IMR-90 (cell line): ENCODE results near the gene RNF166. TPM values are rescaled to one million over a fixed set of nuclear protein-coding genes. Genes with fewer than 3 reads are reported as not detected.

Experiments used
- ATAC-seq: fragments of 200-7000 bp; cut with Tn5 transposase; 2 replicates; pipeline ENCODE4 v1.9.1; 2020; ENCODE audit warnings: low read depth, mild to moderate bottlenecking, moderate library complexity
- BruUV-seq: library from RNA; stranded (reverse); fragments of 400-500 nt; replicated peaks from 2 replicates; lab custom pipeline; 2021; lab: Mats Ljungman, UMichigan
- CTCF ChIA-PET: fragments of 300-600 bp; formaldehyde crosslinking; extraction: SDS; loops from one replicate; lab custom pipeline; 2021; ENCODE audit warnings: antibody characterized with exemption; lab: Yijun Ruan, JAX
- POLR2A ChIA-PET: fragments of 300-600 bp; sonication (Branson Sonifier 250); formaldehyde crosslinking; loops from one replicate; lab custom pipeline; 2022; ENCODE audit warnings: antibody characterized with exemption; ENCODE audit not compliant: unreplicated experiment; lab: Charles Lee
- DNase-seq: peaks from one replicate; pipeline ENCODE4 v3.0.0; 2013
- H2AFZ ChIP-seq: replicated peaks from 2 replicates; pipeline ENCODE3; 2013; ENCODE audit warnings: low read length, mild to moderate bottlenecking; ENCODE audit not compliant: poor library complexity
- H2AK5ac ChIP-seq: 2 replicates; pipeline ENCODE4 v1.6.1; 2013; ENCODE audit warnings: low read depth, low read length, inconsistent platforms
- H2AK9ac ChIP-seq: replicated peaks from 2 replicates; pipeline ENCODE3; 2013; ENCODE audit warnings: mild to moderate bottlenecking, low read depth, low read length, moderate library complexity; ENCODE audit not compliant: poor library complexity
- H2BK120ac ChIP-seq: 2 replicates; pipeline ENCODE4 v1.6.1; 2013; ENCODE audit warnings: low read depth, low read length, inconsistent platforms
- H2BK15ac ChIP-seq: 3 replicates; pipeline ENCODE4 v1.6.1; 2013; ENCODE audit warnings: low read depth, low read length, inconsistent platforms
- H2BK20ac ChIP-seq: 2 replicates; pipeline ENCODE4 v1.6.1; 2013; ENCODE audit warnings: low read depth, mild to moderate bottlenecking, inconsistent platforms, low read length, moderate library complexity
- H2BK5ac ChIP-seq: 2 replicates; pipeline ENCODE4 v1.6.1; 2013; ENCODE audit warnings: mild to moderate bottlenecking, low read depth, low read length, inconsistent platforms; ENCODE audit not compliant: poor library complexity, severe bottlenecking
- H3K14ac ChIP-seq: replicated peaks from 2 replicates; pipeline ENCODE4 v1.6.1; 2013; ENCODE audit warnings: low read depth, low read length, inconsistent platforms
- H3K18ac ChIP-seq: 2 replicates; pipeline ENCODE4 v1.6.1; 2013; ENCODE audit warnings: low read depth, low read length, control low read depth
- H3K23ac ChIP-seq: 2 replicates; pipeline ENCODE4 v1.6.1; 2013; ENCODE audit warnings: low read depth, low read length, inconsistent platforms
- H3K27ac ChIP-seq: 2 replicates; pipeline ENCODE4 v1.5.1; 2013; ENCODE audit warnings: mild to moderate bottlenecking, control low read depth, low read length; ENCODE audit not compliant: insufficient read depth
- H3K27me3 ChIP-seq: 2 replicates; pipeline ENCODE4 v1.6.1; 2013; ENCODE audit warnings: low read length; ENCODE audit not compliant: control insufficient read depth, insufficient read depth
- H3K36me3 ChIP-seq: 2 replicates; pipeline ENCODE4 v1.6.1; 2013; ENCODE audit warnings: low read length, mixed read lengths; ENCODE audit not compliant: control insufficient read depth, insufficient read depth
- H3K4ac ChIP-seq: 2 replicates; pipeline ENCODE4 v1.6.1; 2013; ENCODE audit warnings: low read depth, low read length, inconsistent platforms
- H3K4me1 ChIP-seq: 2 replicates; pipeline ENCODE4 v1.6.1; 2013; ENCODE audit warnings: low read length, mixed read lengths; ENCODE audit not compliant: control insufficient read depth, insufficient read depth
- H3K4me2 ChIP-seq: 2 replicates; pipeline ENCODE4 v1.6.1; 2013; ENCODE audit warnings: low read depth, mild to moderate bottlenecking, control low read depth, low read length, moderate library complexity
- H3K4me3 ChIP-seq: 2 replicates; pipeline ENCODE4 v1.5.1; 2013; ENCODE audit warnings: low read depth, mild to moderate bottlenecking, control low read depth, low read length, moderate library complexity; ENCODE audit not compliant: insufficient read depth
- H3K56ac ChIP-seq: 2 replicates; pipeline ENCODE4 v1.6.1; 2013; ENCODE audit warnings: low read length, inconsistent platforms; ENCODE audit not compliant: insufficient read depth; ENCODE audit errors: extremely low read depth
- H3K79me1 ChIP-seq, 2 experiments: 2 replicates each; pipeline ENCODE4 v1.6.1; 2013; ENCODE audit warnings: low read length in 2 of 2, inconsistent platforms in 1 of 2, low read depth in 1 of 2
- H3K9ac ChIP-seq: 2 replicates; pipeline ENCODE4 v1.6.1; 2013; ENCODE audit warnings: low read depth, low read length, control low read depth
- H3K9me1 ChIP-seq: 2 replicates; pipeline ENCODE4 v1.6.1; 2013; ENCODE audit warnings: low read length, inconsistent platforms; ENCODE audit not compliant: insufficient read depth
- H3K9me3 ChIP-seq: 2 replicates; pipeline ENCODE4 v1.6.1; 2013; ENCODE audit warnings: low read length; ENCODE audit not compliant: control insufficient read depth, insufficient read depth
- H4K20me1 ChIP-seq: 2 replicates; pipeline ENCODE4 v1.6.1; 2013; ENCODE audit warnings: low read length, inconsistent platforms; ENCODE audit not compliant: insufficient read depth
- H4K5ac ChIP-seq: 2 replicates; pipeline ENCODE4 v1.6.1; 2013; ENCODE audit warnings: mild to moderate bottlenecking, low read depth, low read length, control low read depth
- H4K8ac ChIP-seq, 2 experiments: 2 replicates each; pipeline ENCODE4 v1.6.1; 2013; ENCODE audit warnings: low read depth in 2 of 2, low read length in 2 of 2, control low read depth in 1 of 2, inconsistent platforms in 1 of 2
- H4K91ac ChIP-seq: 2 replicates; pipeline ENCODE4 v1.6.1; 2013; ENCODE audit warnings: low read depth, low read length, inconsistent platforms; ENCODE audit not compliant: insufficient read depth
- BHLHE40 ChIP-seq: fragments of 150-350 bp; IDR thresholded peaks from 2 replicates; pipeline ENCODE4 v1.6.1; 2016; ENCODE audit warnings: mild to moderate bottlenecking, low read depth, low read length
- CEBPB ChIP-seq: IDR thresholded peaks from 2 replicates; pipeline ENCODE4 v1.6.1; 2012; ENCODE audit warnings: low read depth, low read length, improper control_type of control experiment
- CHD1 ChIP-seq: IDR thresholded peaks from 2 replicates; pipeline ENCODE4 v1.6.1; 2012; ENCODE audit warnings: low read depth, low read length, improper control_type of control experiment
- MAZ ChIP-seq: IDR thresholded peaks from 2 replicates; pipeline ENCODE4 v1.6.1; 2012; ENCODE audit warnings: low read depth, mild to moderate bottlenecking, low read length, improper control_type of control experiment, moderate library complexity, borderline replicate concordance
- MXI1 ChIP-seq: IDR thresholded peaks from 2 replicates; pipeline ENCODE4 v1.6.1; 2012; ENCODE audit warnings: low read depth, mild to moderate bottlenecking, low read length, moderate library complexity, borderline replicate concordance
- POLR2A ChIP-seq: IDR thresholded peaks from 2 replicates; pipeline ENCODE4 v1.6.1; 2012; ENCODE audit warnings: mild to moderate bottlenecking, low read depth, low read length
- RAD21 ChIP-seq: IDR thresholded peaks from 2 replicates; pipeline ENCODE4 v1.6.1; 2012; ENCODE audit warnings: low read length, improper control_type of control experiment
- RCOR1 ChIP-seq: IDR thresholded peaks from 2 replicates; pipeline ENCODE4 v1.6.1; 2012; ENCODE audit warnings: mild to moderate bottlenecking, low read length, improper control_type of control experiment; ENCODE audit not compliant: insufficient replicate concordance
- RFX5 ChIP-seq: IDR thresholded peaks from 2 replicates; pipeline ENCODE4 v1.8.0; 2012; ENCODE audit warnings: low read depth, mild to moderate bottlenecking, low read length, moderate library complexity
- SMC3 ChIP-seq: fragments of 150-350 bp; IDR thresholded peaks from 2 replicates; pipeline ENCODE4 v1.6.1; 2016; ENCODE audit warnings: low read depth, mild to moderate bottlenecking, antibody characterized with exemption, low read length, moderate library complexity
- WGBS, 2 experiments: methylation state at CpG; one replicate each; pipeline versions ENCODE4 v1.1.5 to v1.1.7; 2013; ENCODE audit warnings: missing lambda C conversion rate in 2 of 2; ENCODE audit not compliant: insufficient read length in 1 of 2; ENCODE audit errors: extremely low coverage in 2 of 2; 5-methylcytosine and 5-hydroxymethylcytosine counted together
- dilution Hi-C: fragments of 300-500 bp; cut with HindIII; formaldehyde crosslinking; loops from one replicate; pipeline ENCODE4 v1.14.3; 2018; ENCODE audit warnings: low sequenced_read_pairs; ENCODE audit not compliant: unreplicated experiment
- in situ Hi-C: fragments of 300-500 bp; cut with MboI; formaldehyde crosslinking; loops from 3 replicates; pipeline ENCODE4 v1.14.3; 2019; ENCODE audit warnings: low sequenced_read_pairs, inconsistent platforms, mixed read lengths
- intact Hi-C: fragments of 100-400 bp; cut with micrococcal nuclease; formaldehyde crosslinking; loops from 2 replicates; pipeline ENCODE4 v1.10.0; 2022
- polyA plus RNA-seq, 3 experiments: library from polyadenylated mRNA; depleted of rRNA; stranded (reverse); fragments of >200 nt; gene quantifications; 2 replicates each; pipeline ENCODE4 v1.2.3, GENCODE V29; 2012; ENCODE audit warnings: low replicate concordance in 1 of 3
- total RNA-seq: library from RNA; depleted of rRNA; stranded (reverse); fragments of >200 nt; gene quantifications from 2 replicates; pipeline ENCODE4 v1.2.3, GENCODE V29; 2012
- TF ChIP-seq, protein P1 (sequence below): conservative IDR thresholded peaks from 2 replicates; pipeline ENCODE4 v1.5.1; 2012; ENCODE audit warnings: mild to moderate bottlenecking, low read depth, low read length, improper control_type of control experiment
- TF ChIP-seq, protein P2 (sequence below): fragments of 150-350 bp; IDR thresholded peaks from 2 replicates; pipeline ENCODE4 v1.6.1; 2016; ENCODE audit warnings: low read depth, mild to moderate bottlenecking, low read length, moderate library complexity, borderline replicate concordance
- TF ChIP-seq, protein P3 (sequence below): fragments of 150-350 bp; IDR thresholded peaks from 2 replicates; pipeline ENCODE4 v1.6.1; 2017; ENCODE audit warnings: mild to moderate bottlenecking, antibody characterized with exemption, low read length, low read depth

RNF166 gene
- total and polyA plus RNA-seq, 2 of the 4 experiments (the other 2 are of a cell fraction) = 8.1 to 17.4 TPM

DNA sequence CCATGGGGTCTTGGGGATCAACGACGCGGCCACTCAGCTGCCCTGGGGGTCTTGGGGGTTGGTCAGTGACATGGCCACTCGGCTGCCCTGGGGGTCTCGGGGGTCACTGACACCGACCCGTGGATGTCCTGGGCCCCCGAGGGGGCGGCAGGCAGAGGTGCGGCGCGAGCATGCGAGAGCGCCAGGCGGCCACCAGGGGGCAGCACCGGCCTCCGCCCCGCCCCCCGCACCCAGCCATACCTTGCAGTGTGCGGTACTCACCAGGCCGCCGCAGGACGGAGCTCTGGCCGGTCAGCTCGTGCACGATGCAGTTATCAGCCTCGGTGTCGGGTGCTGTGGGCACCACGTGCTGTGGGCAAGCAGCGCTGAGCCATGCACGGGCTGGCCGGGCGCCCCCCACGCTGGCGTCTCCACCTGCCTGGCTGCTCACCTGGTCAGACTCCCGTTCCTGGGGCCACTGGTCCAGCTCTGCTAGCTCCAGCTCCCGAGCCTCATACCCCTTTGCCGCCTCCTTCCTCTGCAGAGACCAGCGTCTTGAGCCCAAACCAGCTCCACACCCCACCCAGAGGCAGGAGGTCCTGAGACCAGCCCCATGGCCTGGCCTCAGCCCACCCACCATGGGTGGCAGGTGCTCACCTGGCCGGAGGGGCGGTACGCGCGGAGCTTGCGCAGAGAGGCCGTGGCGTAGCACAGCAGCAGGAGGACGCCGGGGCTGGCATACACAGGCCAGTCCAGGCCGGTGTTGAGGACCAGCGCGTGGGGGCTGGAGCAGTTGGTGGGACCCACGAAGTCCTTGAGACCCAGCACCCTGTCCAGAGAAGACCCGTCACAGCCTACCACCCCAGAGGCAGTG, 31.3 kb upstream of the RNF166 start:
- in situ Hi-C loops = no loop called here
- no peak overlapping the region for H3K27ac ChIP-seq
- H3K9ac ChIP-seq = no peak overlapping the region
- BruUV-seq = TSS peak; percentile 62
- no peak overlapping the region for H3K4ac ChIP-seq
- no peaks in the 10 kb centered on the region for H3K9me1 ChIP-seq
- H2BK20ac ChIP-seq = no peak overlapping the region
- 0 out of 2 replicates have a peak overlapping the region, but pooled peaks have one; percentile 21 for H2AK5ac ChIP-seq
- H3K4me3 ChIP-seq = no peak overlapping the region
- no peak overlapping the region for H3K4me2 ChIP-seq
- peak; percentile 94 for ATAC-seq
- H3K14ac ChIP-seq = no peak overlapping the region
- no peak overlapping the region for H4K91ac ChIP-seq
- no peak overlapping the region for H3K18ac ChIP-seq
- peaks cover 3 to 56% of the 10 kb centered on the region in 2 experiments; a peak in 3 of 4 replicates for H3K79me1 ChIP-seq
- no peak overlapping the region for H2BK15ac ChIP-seq
- DNase-seq = peak; percentile 70
- dilution Hi-C loops = no loop called here
- H3K9me3 ChIP-seq = no peaks in the 10 kb centered on the region
- WGBS, 2 experiments = 44% methylated on average over 41 of the region's 54 CpGs; no CpG with 5 or more reads in 1 of the 2 experiments
- H4K5ac ChIP-seq = no peak overlapping the region
- H4K20me1 ChIP-seq = peaks cover 41% of the 10 kb centered on the region
- H2AK9ac ChIP-seq = peak overlapping the region; percentile 72
- H4K8ac ChIP-seq = no peak overlapping the region
- H2AFZ ChIP-seq = peak overlapping the region; percentile 70
- no peak overlapping the region for H2BK120ac ChIP-seq
- peaks cover 66% of the 10 kb centered on the region for H3K36me3 ChIP-seq
- H2BK5ac ChIP-seq = no peak overlapping the region
- CTCF ChIA-PET = interaction anchor here (0.6 to 1.5 kb wide), 20 partner anchors 9 to 120 kb away, joined by 3 to 5 read pairs (median 3); partner anchors contain the start of genes APRT, PIEZO1 and TRAPPC2L
- intact Hi-C loops = loop anchor here (1.0 kb wide), 2 partner anchors 48 to 430 kb away; partner anchors contain the start of gene PIEZO1
- no peak overlapping the region for H3K23ac ChIP-seq
- POLR2A ChIA-PET = no interaction called here
- H3K56ac ChIP-seq = no peak overlapping the region
- no peaks in the 10 kb centered on the region for H3K27me3 ChIP-seq
- no peaks in the 10 kb centered on the region for H3K4me1 ChIP-seq
- TF ChIP-seq CHD1 (no peak), MXI1 (peak; percentile 95), SMC3 (peak; percentile 84), POLR2A (no peak), RCOR1 (no peak), MAZ (peak; percentile 69; the same call in 1 of the 2 replicates), RAD21 (peak; percentile 72), RFX5 (no peak), CEBPB (no peak), BHLHE40 (peak; percentile 90)
- TF ChIP-seq, protein P1, sequence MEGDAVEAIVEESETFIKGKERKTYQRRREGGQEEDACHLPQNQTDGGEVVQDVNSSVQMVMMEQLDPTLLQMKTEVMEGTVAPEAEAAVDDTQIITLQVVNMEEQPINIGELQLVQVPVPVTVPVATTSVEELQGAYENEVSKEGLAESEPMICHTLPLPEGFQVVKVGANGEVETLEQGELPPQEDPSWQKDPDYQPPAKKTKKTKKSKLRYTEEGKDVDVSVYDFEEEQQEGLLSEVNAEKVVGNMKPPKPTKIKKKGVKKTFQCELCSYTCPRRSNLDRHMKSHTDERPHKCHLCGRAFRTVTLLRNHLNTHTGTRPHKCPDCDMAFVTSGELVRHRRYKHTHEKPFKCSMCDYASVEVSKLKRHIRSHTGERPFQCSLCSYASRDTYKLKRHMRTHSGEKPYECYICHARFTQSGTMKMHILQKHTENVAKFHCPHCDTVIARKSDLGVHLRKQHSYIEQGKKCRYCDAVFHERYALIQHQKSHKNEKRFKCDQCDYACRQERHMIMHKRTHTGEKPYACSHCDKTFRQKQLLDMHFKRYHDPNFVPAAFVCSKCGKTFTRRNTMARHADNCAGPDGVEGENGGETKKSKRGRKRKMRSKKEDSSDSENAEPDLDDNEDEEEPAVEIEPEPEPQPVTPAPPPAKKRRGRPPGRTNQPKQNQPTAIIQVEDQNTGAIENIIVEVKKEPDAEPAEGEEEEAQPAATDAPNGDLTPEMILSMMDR = peak; percentile 99
- TF ChIP-seq, protein P2, sequence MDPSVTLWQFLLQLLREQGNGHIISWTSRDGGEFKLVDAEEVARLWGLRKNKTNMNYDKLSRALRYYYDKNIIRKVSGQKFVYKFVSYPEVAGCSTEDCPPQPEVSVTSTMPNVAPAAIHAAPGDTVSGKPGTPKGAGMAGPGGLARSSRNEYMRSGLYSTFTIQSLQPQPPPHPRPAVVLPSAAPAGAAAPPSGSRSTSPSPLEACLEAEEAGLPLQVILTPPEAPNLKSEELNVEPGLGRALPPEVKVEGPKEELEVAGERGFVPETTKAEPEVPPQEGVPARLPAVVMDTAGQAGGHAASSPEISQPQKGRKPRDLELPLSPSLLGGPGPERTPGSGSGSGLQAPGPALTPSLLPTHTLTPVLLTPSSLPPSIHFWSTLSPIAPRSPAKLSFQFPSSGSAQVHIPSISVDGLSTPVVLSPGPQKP = no peak
- TF ChIP-seq, protein P3, sequence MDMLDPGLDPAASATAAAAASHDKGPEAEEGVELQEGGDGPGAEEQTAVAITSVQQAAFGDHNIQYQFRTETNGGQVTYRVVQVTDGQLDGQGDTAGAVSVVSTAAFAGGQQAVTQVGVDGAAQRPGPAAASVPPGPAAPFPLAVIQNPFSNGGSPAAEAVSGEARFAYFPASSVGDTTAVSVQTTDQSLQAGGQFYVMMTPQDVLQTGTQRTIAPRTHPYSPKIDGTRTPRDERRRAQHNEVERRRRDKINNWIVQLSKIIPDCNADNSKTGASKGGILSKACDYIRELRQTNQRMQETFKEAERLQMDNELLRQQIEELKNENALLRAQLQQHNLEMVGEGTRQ = peak; percentile 74
